ENCODE results near the gene ZMIZ2.
"Not testable (repeated sequence)": the region's sequence is repeated elsewhere in the genome, so short reads cannot be mapped to it uniquely, and the experiment has no call there.

Gene ZMIZ2

GRCh38 chr7:44767912-44768627 lies 19.4 kb downstream of the ZMIZ2 start:
- H3K4me3 ChIP-seq (ENCODE audit: low read length), result no peak overlapping the region
- no peak for TF ChIP-seq ZNF274 (IDR thresholded peaks at IDR 0.05; ENCODE audit: low read depth, low read length)

- TF ChIP-seq ZNF274 (IDR thresholded peaks at IDR 0.05; ENCODE audit: low read depth, low read length), result no peak
- no peak overlapping the region for H3K4me3 ChIP-seq (ENCODE audit: low read length)
These were observed 20.2 kb downstream of the ZMIZ2 start for GRCh38 chr7:44768628-44769371.

DNA sequence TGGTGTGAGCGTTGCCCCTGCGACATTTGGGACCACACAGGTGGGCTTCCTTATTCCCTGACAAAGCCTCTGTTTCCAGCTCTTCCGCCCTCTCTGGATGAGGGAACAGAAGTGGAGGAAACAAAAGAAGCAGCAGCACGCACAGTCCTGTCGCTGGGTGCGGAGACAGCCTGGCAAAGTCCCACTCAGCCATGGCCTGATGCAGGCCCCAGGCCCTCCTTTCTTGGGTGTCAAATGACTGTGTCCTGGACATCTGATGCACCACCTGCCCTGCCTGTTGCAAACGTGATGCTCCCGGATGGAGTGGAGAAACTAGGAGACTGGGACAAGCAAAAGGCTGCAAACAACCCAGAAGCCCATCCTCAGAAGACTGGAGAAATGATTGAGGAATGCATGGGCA lies 20.7 kb downstream of the ZMIZ2 start:
- no peak for TF ChIP-seq ZNF274 (IDR thresholded peaks at IDR 0.05; ENCODE audit: low read depth, low read length)
- H3K4me3 ChIP-seq (ENCODE audit: low read length), result no peak overlapping the region

- TF ChIP-seq ZNF274 (IDR thresholded peaks at IDR 0.05; ENCODE audit: low read depth, low read length), result no peak
- no peak overlapping the region for H3K4me3 ChIP-seq (ENCODE audit: low read length)
These were observed 21.2 kb downstream of the ZMIZ2 start for GRCh38 chr7:44769776-44770294.

GRCh38 chr7:44771358-44771757 lies 22.7 kb downstream of the ZMIZ2 start:
- TF ChIP-seq ZNF274 (IDR thresholded peaks at IDR 0.05; ENCODE audit: low read depth, low read length), result no peak
- no peak overlapping the region for H3K4me3 ChIP-seq (ENCODE audit: low read length)

DNA sequence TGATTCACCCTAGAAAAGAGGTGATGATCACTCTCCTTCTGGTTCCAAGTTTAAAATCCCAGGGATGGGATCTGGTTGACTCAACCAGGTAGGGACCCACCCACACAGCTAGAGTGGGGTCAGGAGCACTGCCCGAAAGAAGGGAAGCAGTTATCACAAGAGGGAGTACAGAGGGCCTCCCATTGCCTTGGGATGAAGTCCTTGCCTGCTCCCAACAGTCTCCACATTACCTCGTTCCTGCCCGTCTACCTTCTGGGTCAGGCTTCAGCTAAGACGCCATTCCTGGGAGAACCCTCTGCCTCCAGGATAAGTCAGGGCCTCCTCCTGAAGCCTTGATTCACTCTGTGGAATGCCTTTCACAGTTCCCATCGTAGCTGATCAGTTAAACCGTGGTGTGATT lies 23.8 kb downstream of the ZMIZ2 start:
- H3K4me3 ChIP-seq (ENCODE audit: low read length), result no peak overlapping the region
- no peak for TF ChIP-seq ZNF274 (IDR thresholded peaks at IDR 0.05; ENCODE audit: low read depth, low read length)

DNA sequence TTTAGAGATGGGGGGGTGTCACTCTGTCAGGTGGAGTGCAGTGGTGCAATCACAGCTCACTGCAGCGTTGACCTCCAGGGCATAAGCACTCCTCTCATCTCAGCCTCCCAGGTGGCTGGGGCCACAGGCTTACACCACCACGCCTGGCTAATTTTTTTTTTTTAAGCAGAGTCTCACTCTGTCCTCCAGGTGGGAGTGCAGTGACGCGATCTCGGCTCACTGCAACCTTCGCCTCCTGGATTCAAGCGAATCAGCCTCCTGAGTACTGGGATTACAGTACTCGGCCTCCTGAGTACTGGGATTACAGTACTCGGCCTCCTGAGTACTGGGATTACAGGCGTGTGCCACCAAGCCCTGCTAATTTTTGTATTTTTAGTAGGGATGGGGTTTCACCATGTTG lies 24.2 kb downstream of the ZMIZ2 start:
- no peak overlapping the region for H3K4me3 ChIP-seq (ENCODE audit: low read length)
- no peak for TF ChIP-seq ZNF274 (IDR thresholded peaks at IDR 0.05; ENCODE audit: low read depth, low read length)

DNA sequence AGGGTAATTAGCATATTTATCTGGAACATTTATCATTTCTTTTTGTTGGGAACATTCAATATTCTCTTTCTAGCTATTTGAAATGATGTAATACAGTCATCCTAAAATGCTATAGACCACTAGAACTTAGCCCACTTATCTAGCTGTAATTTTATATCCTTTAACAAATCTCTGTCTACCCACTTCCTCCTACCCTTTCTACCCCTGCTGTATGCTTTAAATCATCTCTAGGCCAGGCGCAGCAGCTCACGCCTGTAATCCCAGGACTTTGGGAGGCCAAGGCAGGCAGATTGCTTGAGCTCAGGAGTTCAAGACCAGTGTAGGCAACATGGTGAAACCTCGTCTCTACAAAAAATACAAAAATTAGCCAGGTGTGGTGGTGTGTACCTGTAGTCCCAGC lies 25.8 kb downstream of the ZMIZ2 start:
- H3K4me3 ChIP-seq (ENCODE audit: low read length), result not testable (repeated sequence)

GRCh38 chr7:44775383-44776107 lies 26.9 kb downstream of the ZMIZ2 start:
- TF ChIP-seq ZNF274 (IDR thresholded peaks at IDR 0.05; ENCODE audit: low read depth, low read length), result no peak
- H3K4me3 ChIP-seq (ENCODE audit: low read length), result no peak overlapping the region

DNA sequence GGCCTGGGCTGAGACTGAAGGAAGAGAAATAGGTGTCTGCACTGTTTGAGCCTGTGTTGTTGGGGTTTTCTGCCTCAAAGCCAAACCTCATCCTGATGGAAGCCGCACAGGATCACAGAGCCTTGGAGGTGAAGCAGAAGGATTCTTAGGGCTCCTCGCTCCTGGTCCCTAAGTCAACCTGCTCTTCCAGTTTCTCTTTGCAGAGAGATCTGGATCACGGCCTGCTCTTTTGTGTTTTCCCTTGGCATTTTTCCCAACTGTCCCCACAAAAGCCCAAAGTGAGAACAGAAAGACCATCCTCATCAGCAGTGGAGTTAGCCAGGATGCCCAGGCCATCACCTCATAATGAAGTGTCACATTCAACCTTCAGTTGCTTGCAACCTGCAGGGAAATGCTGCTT lies 27.6 kb downstream of the ZMIZ2 start:
- H3K4me3 ChIP-seq (ENCODE audit: low read length), result no peak overlapping the region

DNA sequence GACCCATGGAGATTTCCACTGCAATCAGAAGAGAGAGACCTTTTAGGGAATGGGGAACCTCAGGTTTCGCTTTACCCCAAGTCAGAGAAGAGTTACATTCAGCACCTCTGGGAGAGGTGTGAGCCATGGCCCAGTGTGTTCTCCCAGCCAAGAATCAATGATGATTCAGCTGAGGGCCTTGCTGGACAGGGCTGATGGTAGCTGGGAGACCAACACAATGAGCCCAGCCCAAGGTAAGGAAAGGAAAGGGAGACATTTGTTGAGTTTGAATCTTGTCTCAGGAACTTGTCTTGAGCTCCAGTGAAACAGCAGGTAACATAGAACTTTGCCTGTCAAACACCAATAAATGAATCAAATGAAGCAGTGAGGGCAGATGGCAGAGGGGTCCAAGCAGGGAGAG lies 33.8 kb downstream of the ZMIZ2 start:
- TF ChIP-seq ZNF274 (IDR thresholded peaks at IDR 0.05; ENCODE audit: low read depth, low read length), result no peak
- H3K4me3 ChIP-seq (ENCODE audit: low read length), result no peak overlapping the region

More for the DNA sequence above, 27.6 kb downstream of the ZMIZ2 start:
- TF ChIP-seq ZNF274 (IDR thresholded peaks at IDR 0.05; ENCODE audit: low read depth, low read length), result no peak

DNA sequence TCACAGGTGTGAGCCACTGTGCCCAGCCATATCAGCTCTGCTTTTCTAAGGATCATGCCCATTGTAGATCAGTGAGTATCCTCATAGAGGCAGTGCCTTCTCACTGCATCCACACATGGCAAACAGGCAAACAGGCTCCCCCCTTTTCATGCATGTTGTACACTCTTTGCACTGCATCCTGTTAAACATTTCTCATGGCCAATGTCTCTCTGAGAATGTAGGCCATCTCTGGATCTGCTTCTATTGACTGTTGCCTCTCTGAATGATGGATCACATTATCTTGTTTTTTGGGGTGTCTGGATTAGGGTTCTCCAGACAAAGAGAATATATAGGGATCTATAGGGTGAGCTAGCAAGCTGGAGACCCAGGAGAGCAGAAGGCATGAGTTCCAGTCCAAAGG lies 34.8 kb downstream of the ZMIZ2 start:
- no peak overlapping the region for H3K4me3 ChIP-seq (ENCODE audit: low read length)
- TF ChIP-seq ZNF274 (IDR thresholded peaks at IDR 0.05; ENCODE audit: low read depth, low read length), result no peak

GRCh38 chr7:44784364-44784763 lies 35.7 kb downstream of the ZMIZ2 start:
- no peak for TF ChIP-seq ZNF274 (IDR thresholded peaks at IDR 0.05; ENCODE audit: low read depth, low read length)
- no peak overlapping the region for H3K4me3 ChIP-seq (ENCODE audit: low read length)

GRCh38 chr7:44785218-44785617 lies 36.6 kb downstream of the ZMIZ2 start:
- not testable (repeated sequence) for H3K4me3 ChIP-seq (ENCODE audit: low read length)

DNA sequence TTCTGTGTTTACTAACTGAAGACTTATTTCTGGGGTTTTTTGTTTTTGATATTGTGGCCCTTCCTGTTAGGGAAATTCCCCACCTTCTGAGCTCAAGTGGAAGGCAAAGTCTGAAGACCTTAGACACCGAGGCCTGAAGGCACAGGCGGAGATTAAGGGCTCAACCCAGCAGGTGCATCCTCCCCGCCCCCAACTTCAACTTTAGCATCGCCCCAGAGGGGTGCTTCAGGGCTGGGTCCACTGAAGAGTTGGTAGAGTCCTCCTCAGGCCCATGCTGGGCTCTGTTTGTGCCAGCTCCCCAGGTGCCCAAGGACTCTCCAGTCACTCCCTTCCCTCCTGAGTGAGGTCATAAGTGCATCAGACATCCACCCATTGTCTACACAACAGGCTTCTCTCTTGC lies 38.4 kb downstream of the ZMIZ2 start:
- TF ChIP-seq ZNF274 (IDR thresholded peaks at IDR 0.05; ENCODE audit: low read depth, low read length), result no peak
- no peak overlapping the region for H3K4me3 ChIP-seq (ENCODE audit: low read length)

Data from GM08714 (cell line).